ENCODE results near the gene MEIS2.

DNA sequence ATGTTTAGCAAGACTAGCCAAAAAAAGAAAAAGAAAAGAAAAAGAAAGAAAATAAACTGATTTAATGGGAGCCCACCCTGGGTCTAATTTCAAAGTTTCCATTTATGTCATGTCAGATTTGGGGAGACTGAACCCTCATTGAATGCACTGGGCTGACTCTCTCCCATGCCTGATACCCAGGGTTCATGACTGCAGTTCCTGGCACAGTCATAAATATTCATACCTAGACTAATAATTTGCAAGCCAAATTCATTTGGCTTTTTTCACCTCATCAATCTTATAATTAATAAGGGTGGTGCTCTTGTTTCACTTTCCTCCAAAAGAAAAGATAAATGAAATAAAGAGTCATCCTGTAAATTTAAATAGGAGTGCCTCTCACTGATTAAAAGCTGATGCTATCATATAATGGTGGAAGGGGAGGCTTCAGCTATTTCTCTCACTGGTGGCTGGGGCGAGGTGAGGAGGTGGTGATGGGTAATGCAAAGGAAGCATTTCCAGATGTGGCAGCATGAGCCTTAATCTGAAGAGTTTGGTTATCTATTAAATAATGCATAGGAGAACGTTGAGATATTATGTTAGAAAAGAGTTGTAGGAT lies 224.5 kb downstream of the MEIS2 start:
- TF ChIP-seq, protein P1, sequence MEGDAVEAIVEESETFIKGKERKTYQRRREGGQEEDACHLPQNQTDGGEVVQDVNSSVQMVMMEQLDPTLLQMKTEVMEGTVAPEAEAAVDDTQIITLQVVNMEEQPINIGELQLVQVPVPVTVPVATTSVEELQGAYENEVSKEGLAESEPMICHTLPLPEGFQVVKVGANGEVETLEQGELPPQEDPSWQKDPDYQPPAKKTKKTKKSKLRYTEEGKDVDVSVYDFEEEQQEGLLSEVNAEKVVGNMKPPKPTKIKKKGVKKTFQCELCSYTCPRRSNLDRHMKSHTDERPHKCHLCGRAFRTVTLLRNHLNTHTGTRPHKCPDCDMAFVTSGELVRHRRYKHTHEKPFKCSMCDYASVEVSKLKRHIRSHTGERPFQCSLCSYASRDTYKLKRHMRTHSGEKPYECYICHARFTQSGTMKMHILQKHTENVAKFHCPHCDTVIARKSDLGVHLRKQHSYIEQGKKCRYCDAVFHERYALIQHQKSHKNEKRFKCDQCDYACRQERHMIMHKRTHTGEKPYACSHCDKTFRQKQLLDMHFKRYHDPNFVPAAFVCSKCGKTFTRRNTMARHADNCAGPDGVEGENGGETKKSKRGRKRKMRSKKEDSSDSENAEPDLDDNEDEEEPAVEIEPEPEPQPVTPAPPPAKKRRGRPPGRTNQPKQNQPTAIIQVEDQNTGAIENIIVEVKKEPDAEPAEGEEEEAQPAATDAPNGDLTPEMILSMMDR (conservative IDR thresholded peaks at IDR 0.05; ENCODE audit: low read depth, low read length), result no peak
- no peak for TF ChIP-seq EZH2 (IDR thresholded peaks at IDR 0.05; ENCODE audit: low read length, unreplicated experiment)
- no peak for TF ChIP-seq EZH2phosphoT487 (IDR thresholded peaks at IDR 0.05; ENCODE audit: borderline replicate concordance, low read length)
